Sigmoid colon (tissue), 4 donors: ENCODE results near the gene FGF14.

ENCODE experiments used
- POLR2A ChIP-seq, 2 donors: fragments of 450-650 bp; IDR thresholded peaks; one replicate each; pipeline ENCODE4 v1.6.1; 2016; ENCODE audit warnings: antibody characterized with exemption in 2 of 2, mild to moderate bottlenecking in 2 of 2, moderate library complexity in 2 of 2
- POLR2AphosphoS5 ChIP-seq, 4 donors: sonication (generic); formaldehyde crosslinking; IDR thresholded peaks; one replicate each; pipeline ENCODE4 v1.6.1; 2017; ENCODE audit warnings: antibody characterized with exemption in 4 of 4
- TF ChIP-seq, protein P1 (sequence below), 4 experiments: fragments of 450-650 bp in 3 of 4; fragments of 200-600 bp in 1 of 4; IDR thresholded peaks; one replicate each; pipeline ENCODE4 v1.5.1; 2016 to 2019; ENCODE audit warnings: antibody characterized with exemption in 4 of 4, mild to moderate bottlenecking in 3 of 4, moderate library complexity in 2 of 4

- TF ChIP-seq, protein P1, sequence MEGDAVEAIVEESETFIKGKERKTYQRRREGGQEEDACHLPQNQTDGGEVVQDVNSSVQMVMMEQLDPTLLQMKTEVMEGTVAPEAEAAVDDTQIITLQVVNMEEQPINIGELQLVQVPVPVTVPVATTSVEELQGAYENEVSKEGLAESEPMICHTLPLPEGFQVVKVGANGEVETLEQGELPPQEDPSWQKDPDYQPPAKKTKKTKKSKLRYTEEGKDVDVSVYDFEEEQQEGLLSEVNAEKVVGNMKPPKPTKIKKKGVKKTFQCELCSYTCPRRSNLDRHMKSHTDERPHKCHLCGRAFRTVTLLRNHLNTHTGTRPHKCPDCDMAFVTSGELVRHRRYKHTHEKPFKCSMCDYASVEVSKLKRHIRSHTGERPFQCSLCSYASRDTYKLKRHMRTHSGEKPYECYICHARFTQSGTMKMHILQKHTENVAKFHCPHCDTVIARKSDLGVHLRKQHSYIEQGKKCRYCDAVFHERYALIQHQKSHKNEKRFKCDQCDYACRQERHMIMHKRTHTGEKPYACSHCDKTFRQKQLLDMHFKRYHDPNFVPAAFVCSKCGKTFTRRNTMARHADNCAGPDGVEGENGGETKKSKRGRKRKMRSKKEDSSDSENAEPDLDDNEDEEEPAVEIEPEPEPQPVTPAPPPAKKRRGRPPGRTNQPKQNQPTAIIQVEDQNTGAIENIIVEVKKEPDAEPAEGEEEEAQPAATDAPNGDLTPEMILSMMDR (IDR thresholded peaks at IDR 0.05), result no peak
- no peak for TF ChIP-seq POLR2AphosphoS5 (IDR thresholded peaks at IDR 0.05)
- TF ChIP-seq POLR2A (IDR thresholded peaks at IDR 0.05), result no peak
Measured at GRCh38 chr13:101989798-101990350, 412.0 kb downstream of the FGF14 start.
